ENCODE results near the gene NUDT13. TPM values are rescaled to one million over a fixed set of nuclear protein-coding genes. Genes with fewer than 3 reads are reported as not detected.

The NUDT13 gene
- total and polyA plus RNA-seq, 12 donors, result 1.0 to 6.1 (median 2.9) TPM

GRCh38 chr10:73167783-73168464 lies 57.7 kb downstream of the NUDT13 start, which contains the start of the genes ECD and FAM149B1:
Gene ECD (minus strand): TSS chr10:73168008. CDS start chr10:73163937, 4,071 bp downstream.
Gene FAM149B1 (plus strand): TSS chr10:73168119. CDS start chr10:73168340, 221 bp downstream.
- Histone ChIP-seq H3K36me3 (replicated peaks in 1 of 2) (no peaks in the 10 kb centered on the region), H3K27me3 (no peaks in the 10 kb centered on the region), H3K9me3 (replicated peaks in 1 of 3) (no peaks in the 10 kb centered on the region), H3K27ac (peak within 1 kb of the TSS; percentile 86 to 98 (median 95)), H3K4me1 (replicated peaks in 1 of 2) (peaks cover 24 to 49% of the 10 kb centered on the region in 2 donors), H3K4me3 (peak within 1 kb of the TSS; percentile 32 to 94 (median 71))
- intact Hi-C loops (cut with DNase I), result no loop called here
- WGBS, 4 donors, result 0 to 2% (median 1%) methylated on average over 26 to 49 of the region's 49 CpGs
- TF ChIP-seq CTCF (IDR thresholded peaks at IDR 0.05) (peak in 3 of 6 experiments; percentile 9 to 36 (median 25)), POLR2A (IDR thresholded peaks at IDR 0.05) (peak; percentile 91 to 95)
- peak; percentile 94 to 98 (median 94) for DNase-seq

GRCh38 chr10:73168465-73168803 lies 58.2 kb downstream of the NUDT13 start:
- Histone ChIP-seq H3K27ac (peak overlapping the region; percentile 86 to 98 (median 95)), H3K36me3 (replicated peaks in 1 of 2) (no peaks in the 10 kb centered on the region), H3K27me3 (no peaks in the 10 kb centered on the region), H3K9me3 (replicated peaks in 1 of 3) (no peaks in the 10 kb centered on the region), H3K4me3 (peak overlapping the region; percentile 32 to 93 (median 64)), H3K4me1 (replicated peaks in 1 of 2) (peaks cover 24 to 44% of the 10 kb centered on the region in 2 donors)
- intact Hi-C loops (cut with DNase I), result no loop called here
- 0 to 3% (median 0%) methylated on average over 6 of the region's 6 CpGs for WGBS, 4 donors
- no peak for DNase-seq
- no peak for TF ChIP-seq POLR2A (IDR thresholded peaks at IDR 0.05)
- peak in 1 of 6 experiments; percentile 6 for TF ChIP-seq CTCF (IDR thresholded peaks at IDR 0.05)

GRCh38 chr10:73169320-73169719 lies 59.1 kb downstream of the NUDT13 start:
- TF ChIP-seq POLR2A (IDR thresholded peaks at IDR 0.05) (no peak), CTCF (IDR thresholded peaks at IDR 0.05) (no peak)
- no peak overlapping the region for H3K27ac ChIP-seq
- no peak overlapping the region for H3K4me3 ChIP-seq
- H3K4me1 ChIP-seq (replicated peaks in 1 of 2), result peaks cover 24 to 37% of the 10 kb centered on the region in 2 donors
- intact Hi-C loops (cut with DNase I), result no loop called here
- H3K27me3 ChIP-seq, result no peaks in the 10 kb centered on the region
- no peaks in the 10 kb centered on the region for H3K36me3 ChIP-seq (replicated peaks in 1 of 2)
- no peak for DNase-seq
- no peaks in the 10 kb centered on the region for H3K9me3 ChIP-seq (replicated peaks in 1 of 3)
- WGBS, 4 donors, result 93 to 95% (median 95%) methylated on average over 3 of the region's 3 CpGs

GRCh38 chr10:73172867-73173266 lies 62.6 kb downstream of the NUDT13 start:
- H3K27ac ChIP-seq, result no peak overlapping the region

More at GRCh38 chr10:73172867-73173266, 62.6 kb downstream of the NUDT13 start:
- no peak for DNase-seq
- Histone ChIP-seq H3K9me3 (replicated peaks in 1 of 3) (no peaks in the 10 kb centered on the region), H3K36me3 (replicated peaks in 1 of 2) (peaks cover 0 to 6% of the 10 kb centered on the region in 2 donors), H3K27me3 (no peaks in the 10 kb centered on the region), H3K4me1 (replicated peaks in 1 of 2) (peaks cover 12 to 13% of the 10 kb centered on the region in 2 donors), H3K4me3 (no peak overlapping the region)
- intact Hi-C loops (cut with DNase I), result no loop called here
- TF ChIP-seq POLR2A (IDR thresholded peaks at IDR 0.05), result no peak
- no peak for TF ChIP-seq CTCF (IDR thresholded peaks at IDR 0.05)

All from adrenal gland (tissue), 12 donors.